ENCODE results near the gene WDR77. TPM values are rescaled to one million over a fixed set of nuclear protein-coding genes. Genes with fewer than 3 reads are reported as not detected.

WDR77 gene
- total and polyA plus RNA-seq, 2 of the 4 experiments (the other 2 are of a cell fraction): 80.8 to 87.0 TPM

- no peak overlapping the region for H2AK9ac ChIP-seq (replicated peaks; ENCODE audit: low read depth, low read length, poor library complexity)
- no peak overlapping the region for H3K9ac ChIP-seq (ENCODE audit: low read depth, low read length)
- H3K9me1 ChIP-seq (ENCODE audit: insufficient read depth, low read length): no peaks in the 10 kb centered on the region
- no peak overlapping the region for H3K23ac ChIP-seq (ENCODE audit: low read depth, low read length)
- no peak for DNase-seq
- ATAC-seq (ENCODE audit: low read depth): no peak
- peaks cover 11% of the 10 kb centered on the region for H3K36me3 ChIP-seq (ENCODE audit: control insufficient read depth, insufficient read depth, low read length)
- no peaks in the 10 kb centered on the region for H4K20me1 ChIP-seq (ENCODE audit: insufficient read depth, low read length)
- no peaks in the 10 kb centered on the region for H3K9me3 ChIP-seq (ENCODE audit: control insufficient read depth, insufficient read depth, low read length)
- no peak overlapping the region for H2BK5ac ChIP-seq (ENCODE audit: low read depth, low read length, poor library complexity, severe bottlenecking)
- H2AFZ ChIP-seq (replicated peaks; ENCODE audit: low read length, poor library complexity): no peak overlapping the region
- CTCF ChIA-PET: interaction anchor here (0.6 kb wide), 2 partner anchors 97 to 336 kb away, joined by 3 to 4 read pairs; no protein-coding TSS in a partner anchor
- H2AK5ac ChIP-seq (ENCODE audit: low read depth, low read length): no peak overlapping the region
- TF ChIP-seq ELK1 (IDR thresholded peaks at IDR 0.05; ENCODE audit: borderline replicate concordance, low read depth, low read length): no peak
- TF ChIP-seq SMC3 (IDR thresholded peaks at IDR 0.05; ENCODE audit: low read depth, low read length): no peak
- TF ChIP-seq RAD21 (IDR thresholded peaks at IDR 0.05; ENCODE audit: low read length): no peak
- no peak for TF ChIP-seq RFX5 (IDR thresholded peaks at IDR 0.05; ENCODE audit: low read depth, low read length)
- no peak for TF ChIP-seq POLR2A (IDR thresholded peaks at IDR 0.05; ENCODE audit: low read depth, low read length)
- TF ChIP-seq CEBPB (IDR thresholded peaks at IDR 0.05; ENCODE audit: low read depth, low read length): no peak
- TF ChIP-seq USF2 (IDR thresholded peaks at IDR 0.05; ENCODE audit: low read depth, low read length): no peak
- TF ChIP-seq MAFK (IDR thresholded peaks at IDR 0.05; ENCODE audit: low read depth, low read length): no peak
- TF ChIP-seq MAZ (IDR thresholded peaks at IDR 0.05; ENCODE audit: borderline replicate concordance, low read depth, low read length): no peak
- TF ChIP-seq NFE2L2 (IDR thresholded peaks at IDR 0.05; ENCODE audit: low read depth, low read length): no peak
- in situ Hi-C loops (cut with MboI; ENCODE audit: low sequenced_read_pairs): no loop called here
- no peak overlapping the region for H2BK20ac ChIP-seq (ENCODE audit: low read depth, low read length)
- H3K27me3 ChIP-seq (ENCODE audit: control insufficient read depth, insufficient read depth, low read length): no peaks in the 10 kb centered on the region
- H2BK15ac ChIP-seq (ENCODE audit: low read depth, low read length): no peak overlapping the region
- H3K14ac ChIP-seq (replicated peaks; ENCODE audit: low read depth, low read length): no peak overlapping the region
- H3K56ac ChIP-seq (ENCODE audit: extremely low read depth, insufficient read depth, low read length): no peak overlapping the region
- POLR2A ChIA-PET (ENCODE audit: unreplicated experiment): interaction anchor here (0.6 kb wide), 1 partner anchor 497 kb away, joined by 5 read pairs; no protein-coding TSS in a partner anchor
- dilution Hi-C loops (cut with HindIII; ENCODE audit: low sequenced_read_pairs, unreplicated experiment): loop anchor here (25.0 kb wide), 1 partner anchor 293 kb away; the partner anchor contains the start of gene DDX20
- H2BK120ac ChIP-seq (ENCODE audit: low read depth, low read length): no peak overlapping the region
- H4K5ac ChIP-seq (ENCODE audit: low read depth, low read length): no peak overlapping the region
- no peak overlapping the region for H4K91ac ChIP-seq (ENCODE audit: insufficient read depth, low read depth, low read length)
- H3K79me1 ChIP-seq (ENCODE audit: low read depth in 1 of 2, low read length in 2 of 2): no peaks in the 10 kb centered on the region
- no peak overlapping the region for H3K4me3 ChIP-seq (ENCODE audit: insufficient read depth, low read depth, low read length)
- no peaks in the 10 kb centered on the region for H3K4me1 ChIP-seq (ENCODE audit: control insufficient read depth, insufficient read depth, low read length)
- intact Hi-C loops (cut with micrococcal nuclease): no loop called here
- no peak overlapping the region for H3K4ac ChIP-seq (ENCODE audit: low read depth, low read length)
- H4K8ac ChIP-seq (ENCODE audit: low read depth in 2 of 2, low read length in 2 of 2): no peak overlapping the region
- no TSS peak for BruUV-seq (replicated peaks)
- no peak overlapping the region for H3K4me2 ChIP-seq (ENCODE audit: low read depth, low read length)
- no peak overlapping the region for H3K27ac ChIP-seq (ENCODE audit: insufficient read depth, low read length)
- no peak overlapping the region for H3K18ac ChIP-seq (ENCODE audit: low read depth, low read length)
Measured at GRCh38 chr1:111469539-111469938, 20.5 kb upstream of the WDR77 start.

All from IMR-90 (cell line).